H7 (cell line): ENCODE data around the gene SLC39A11. TPM values are rescaled to one million over a fixed set of nuclear protein-coding genes. Genes with fewer than 3 reads are reported as not detected.

ENCODE experiments used
- DNase-seq: peaks from one replicate; pipeline ENCODE4 v3.0.0; 2012
- H3K27me3 ChIP-seq: 2 replicates; pipeline ENCODE4 v1.6.0; 2011; ENCODE audit warnings: mild to moderate bottlenecking, low read length; ENCODE audit not compliant: control insufficient read depth, insufficient read depth
- H3K36me3 ChIP-seq: replicated peaks from 2 replicates; pipeline ENCODE4 v1.5.1; 2011; ENCODE audit warnings: low read length; ENCODE audit not compliant: control insufficient read depth, insufficient read depth
- H3K4me3 ChIP-seq: 2 replicates; pipeline ENCODE4 v1.5.1; 2011; ENCODE audit warnings: low read depth, mild to moderate bottlenecking, control low read depth, low read length, moderate library complexity; ENCODE audit not compliant: insufficient read depth
- total RNA-seq: library from RNA; depleted of rRNA; stranded (reverse); fragments of >200 nt; shearing (Covaris generic); gene quantifications from 2 replicates; pipeline ENCODE4 v1.2.3, GENCODE V29; 2014

Gene SLC39A11
- total RNA-seq, 1 experiment from 2014 or later = 6.8 TPM

GRCh38 chr17:72890711-72891110 lies 201.8 kb downstream of the SLC39A11 start:
- no peak for DNase-seq
- H3K27me3 ChIP-seq = no peaks in the 10 kb centered on the region
- H3K4me3 ChIP-seq = no peak overlapping the region
- H3K36me3 ChIP-seq = no peaks in the 10 kb centered on the region

DNA sequence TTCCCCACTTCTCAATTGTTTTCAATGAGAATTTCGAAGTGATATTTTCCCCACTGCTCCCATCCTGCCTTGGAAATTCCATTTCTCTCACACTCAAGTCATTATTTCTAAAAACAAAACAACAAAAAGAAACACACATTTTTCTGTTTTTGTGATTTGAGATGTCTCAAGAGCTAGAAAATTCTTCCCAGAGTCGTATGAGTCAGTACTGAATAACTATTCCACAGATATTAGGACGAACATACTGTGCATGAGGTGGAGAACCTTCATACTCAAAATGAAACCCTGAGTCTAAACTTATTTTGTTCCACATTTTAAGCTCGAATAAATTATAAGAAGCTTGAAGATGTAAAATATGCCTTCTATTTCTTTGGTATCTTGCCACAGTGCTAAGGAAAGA lies 204.6 kb downstream of the SLC39A11 start:
- no peak for DNase-seq
- H3K4me3 ChIP-seq = no peak overlapping the region
- H3K36me3 ChIP-seq = no peaks in the 10 kb centered on the region
- no peaks in the 10 kb centered on the region for H3K27me3 ChIP-seq

GRCh38 chr17:72887322-72887721 lies 205.2 kb downstream of the SLC39A11 start:
- DNase-seq = no peak
- Histone ChIP-seq H3K4me3 (no peak overlapping the region), H3K27me3 (no peaks in the 10 kb centered on the region), H3K36me3 (no peaks in the 10 kb centered on the region)

DNA sequence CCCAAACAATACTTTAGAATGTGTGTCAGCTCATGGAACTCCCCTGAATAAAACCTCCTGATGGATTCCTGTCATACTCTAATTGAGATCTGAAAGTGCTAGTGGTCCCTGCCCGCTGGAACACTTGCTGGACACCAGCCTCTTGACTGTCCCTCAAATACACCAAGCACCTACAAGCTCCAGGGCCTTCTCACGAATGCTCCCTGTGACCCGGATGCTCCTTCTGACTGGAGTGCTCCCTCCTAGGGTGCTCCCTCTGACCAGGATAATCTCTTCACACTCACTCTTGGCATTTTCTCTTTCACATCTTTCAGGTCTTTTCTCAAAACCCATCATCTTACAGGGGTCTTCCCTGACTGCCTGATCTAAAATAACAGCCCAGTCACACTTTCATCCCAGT lies 205.9 kb downstream of the SLC39A11 start:
- Histone ChIP-seq H3K36me3 (no peaks in the 10 kb centered on the region), H3K27me3 (no peaks in the 10 kb centered on the region), H3K4me3 (no peak overlapping the region)
- DNase-seq = no peak

DNA sequence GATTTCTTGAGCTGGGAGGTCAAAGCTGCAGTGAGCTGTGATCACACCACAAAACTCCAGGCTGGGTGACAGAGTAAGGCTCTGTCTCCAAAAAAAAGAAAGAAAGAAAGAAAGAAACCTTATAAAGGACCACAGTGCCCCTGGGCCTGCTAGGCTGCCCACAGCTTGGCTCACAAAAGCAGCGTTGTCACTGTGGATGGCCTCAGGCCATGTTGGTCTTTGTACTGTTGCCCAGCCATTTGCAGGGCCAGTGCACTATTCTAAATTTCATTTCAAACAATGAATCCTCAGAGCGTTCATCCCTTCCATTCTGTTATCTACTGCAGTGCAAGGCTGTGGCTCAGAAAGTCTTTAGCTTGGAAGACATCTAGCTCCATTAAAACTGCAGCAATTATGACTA lies 208.4 kb downstream of the SLC39A11 start:
- H3K4me3 ChIP-seq = no peak overlapping the region
- no peaks in the 10 kb centered on the region for H3K36me3 ChIP-seq
- H3K27me3 ChIP-seq = no peaks in the 10 kb centered on the region
- DNase-seq = no peak

DNA sequence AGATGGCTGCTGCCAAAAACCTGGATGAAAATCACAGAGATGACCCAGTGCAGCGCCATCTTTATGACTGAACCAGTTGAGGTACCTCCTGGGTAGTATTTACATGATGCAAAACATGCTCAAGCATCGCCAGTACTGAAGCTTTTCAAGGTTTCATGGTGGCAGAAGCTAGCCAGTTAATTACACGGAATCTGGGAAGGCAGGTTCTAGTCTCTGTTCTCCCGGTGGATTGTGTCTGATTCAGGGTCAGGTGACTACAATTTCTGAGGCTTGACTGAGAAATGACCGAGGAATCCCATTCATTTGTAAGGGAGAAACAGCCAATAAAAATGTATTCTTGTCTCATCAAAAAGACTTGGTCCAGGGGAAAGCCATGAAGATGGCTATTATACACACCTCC lies 209.1 kb downstream of the SLC39A11 start:
- H3K4me3 ChIP-seq = no peak overlapping the region
- no peaks in the 10 kb centered on the region for H3K36me3 ChIP-seq
- no peak for DNase-seq
- H3K27me3 ChIP-seq = no peaks in the 10 kb centered on the region

DNA sequence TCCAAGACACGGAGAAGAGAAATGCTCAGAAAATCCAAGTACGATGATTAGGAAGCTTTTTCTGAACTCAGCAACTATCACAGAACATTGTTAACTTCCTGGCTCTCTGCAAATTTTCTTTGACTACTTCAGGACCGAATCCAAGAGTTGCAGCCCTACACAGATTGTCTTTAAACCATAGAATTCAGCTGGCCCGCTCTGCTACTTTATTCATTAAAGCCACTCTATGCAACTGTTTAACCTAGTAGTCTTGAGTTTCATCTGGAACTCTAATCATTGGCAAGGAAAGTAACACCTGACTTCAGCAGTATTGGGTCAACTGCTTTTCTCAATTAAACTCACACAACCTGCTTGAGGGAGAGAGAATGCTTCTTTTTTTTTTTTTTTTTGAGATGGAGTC lies 210.1 kb downstream of the SLC39A11 start:
- no peaks in the 10 kb centered on the region for H3K36me3 ChIP-seq
- no peak overlapping the region for H3K4me3 ChIP-seq
- DNase-seq = no peak
- H3K27me3 ChIP-seq = no peaks in the 10 kb centered on the region

- no peak for DNase-seq
- H3K27me3 ChIP-seq = no peaks in the 10 kb centered on the region
- H3K36me3 ChIP-seq = no peaks in the 10 kb centered on the region
- no peak overlapping the region for H3K4me3 ChIP-seq
Measured at GRCh38 chr17:72879877-72880276, 212.6 kb downstream of the SLC39A11 start.

DNA sequence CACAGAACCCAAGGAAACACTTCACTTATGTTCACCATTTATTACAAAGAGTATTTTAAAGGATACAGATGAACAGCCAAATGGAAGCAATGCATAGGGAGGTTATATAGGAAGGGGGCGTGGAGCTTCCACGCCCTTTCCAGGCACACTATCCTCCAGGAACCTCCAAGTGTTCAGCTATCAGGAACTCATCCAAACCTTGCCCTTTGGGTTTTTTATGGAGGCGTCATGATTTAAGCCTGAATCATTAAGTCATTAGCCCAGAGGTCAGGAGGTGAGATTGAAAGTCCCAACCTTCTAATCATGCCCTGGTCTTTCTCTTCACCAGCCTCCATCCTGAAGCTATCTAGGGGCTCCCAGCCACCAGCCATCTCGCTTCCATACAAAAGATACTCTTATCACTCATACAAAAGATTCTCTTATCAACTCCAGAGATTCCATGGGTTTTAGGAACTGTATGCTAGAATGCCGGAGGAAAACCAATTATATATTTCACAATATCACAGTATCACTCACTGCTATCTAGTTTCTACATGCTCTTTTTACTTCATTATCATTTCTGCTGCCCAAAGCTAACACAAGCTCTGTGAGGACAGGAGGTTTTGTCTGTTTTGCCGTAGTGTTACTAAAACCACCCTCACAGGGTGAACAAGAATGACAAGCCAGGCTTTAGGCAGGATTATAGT lies 213.4 kb downstream of the SLC39A11 start:
- Histone ChIP-seq H3K36me3 (no peaks in the 10 kb centered on the region), H3K27me3 (no peaks in the 10 kb centered on the region), H3K4me3 (no peak overlapping the region)
- DNase-seq = no peak

DNA sequence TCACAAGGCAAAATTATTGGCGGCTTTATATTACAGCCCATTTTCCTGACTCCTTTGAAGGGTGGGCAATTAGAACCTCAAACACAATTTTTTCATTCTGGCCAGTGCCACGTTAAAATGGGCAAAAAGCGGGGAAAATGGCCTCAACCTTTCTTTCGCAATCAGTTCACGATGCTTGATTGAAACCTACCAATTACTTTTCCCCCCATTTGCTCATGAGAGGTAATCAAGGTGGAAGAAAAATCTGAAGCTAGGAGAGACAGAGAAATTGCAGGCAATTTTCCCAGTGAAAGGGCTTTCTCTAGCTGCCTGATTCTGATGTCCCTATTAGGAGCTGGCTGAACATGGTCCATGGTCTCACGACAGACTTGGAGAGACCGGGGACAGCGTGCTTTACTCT lies 215.1 kb downstream of the SLC39A11 start:
- DNase-seq = no peak
- no peaks in the 10 kb centered on the region for H3K36me3 ChIP-seq
- H3K27me3 ChIP-seq = no peaks in the 10 kb centered on the region
- H3K4me3 ChIP-seq = no peak overlapping the region

DNA sequence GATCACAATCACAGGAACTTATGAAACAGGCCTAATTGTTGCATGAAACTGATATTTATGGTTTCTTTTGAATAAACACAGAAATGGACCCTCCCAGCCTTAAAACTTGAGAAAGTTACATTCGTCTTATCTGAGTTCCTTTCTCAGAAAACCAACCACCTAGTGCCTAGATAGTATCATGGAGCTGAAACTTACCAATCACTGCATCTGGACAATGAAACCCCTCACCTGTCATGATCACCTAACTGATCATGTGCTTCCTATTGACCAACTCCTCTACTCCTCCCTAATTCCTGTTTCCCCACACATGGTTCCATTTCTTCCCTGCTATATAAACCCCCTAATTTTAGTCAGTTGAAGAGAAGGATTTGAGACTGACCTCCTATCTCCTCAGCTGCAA lies 216.1 kb downstream of the SLC39A11 start:
- no peak for DNase-seq
- no peaks in the 10 kb centered on the region for H3K27me3 ChIP-seq
- H3K36me3 ChIP-seq = no peaks in the 10 kb centered on the region
- no peak overlapping the region for H3K4me3 ChIP-seq

DNA sequence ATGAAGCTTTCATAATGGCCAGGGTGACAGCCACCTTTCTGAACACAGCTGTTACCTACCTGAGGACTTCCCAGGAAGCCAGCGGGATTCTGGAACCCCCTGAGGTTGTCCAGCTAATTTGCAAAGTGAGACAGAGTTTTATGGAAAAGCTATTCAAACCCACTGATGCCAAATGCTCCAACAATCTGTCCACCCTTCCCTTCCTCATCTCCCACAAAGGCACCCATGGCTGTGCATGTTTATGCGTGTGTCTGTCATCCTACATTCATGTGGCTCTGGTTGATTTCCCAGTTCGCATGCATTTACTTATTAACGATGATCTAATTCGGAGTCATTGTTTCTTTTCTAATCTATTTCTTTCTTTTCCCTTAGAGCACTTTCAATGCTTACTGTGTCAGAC lies 217.1 kb downstream of the SLC39A11 start:
- H3K4me3 ChIP-seq = no peak overlapping the region
- DNase-seq = no peak
- H3K36me3 ChIP-seq = no peaks in the 10 kb centered on the region
- no peaks in the 10 kb centered on the region for H3K27me3 ChIP-seq

GRCh38 chr17:72872396-72872795 lies 220.1 kb downstream of the SLC39A11 start:
- Histone ChIP-seq H3K36me3 (no peaks in the 10 kb centered on the region), H3K4me3 (no peak overlapping the region), H3K27me3 (no peaks in the 10 kb centered on the region)
- no peak for DNase-seq

- Histone ChIP-seq H3K27me3 (no peaks in the 10 kb centered on the region), H3K36me3 (no peaks in the 10 kb centered on the region), H3K4me3 (no peak overlapping the region)
- DNase-seq = no peak
Measured at GRCh38 chr17:72870367-72870985, 222.0 kb downstream of the SLC39A11 start.

GRCh38 chr17:72869630-72870029 lies 222.9 kb downstream of the SLC39A11 start:
- Histone ChIP-seq H3K27me3 (no peaks in the 10 kb centered on the region), H3K4me3 (no peak overlapping the region), H3K36me3 (no peaks in the 10 kb centered on the region)
- no peak for DNase-seq
